ELR (cell line): ENCODE results near the gene P4HB.

Source experiments
- DNase-seq: peaks from one replicate; pipeline ENCODE4 v3.0.0-alpha.2; 2015; ENCODE audit warnings: low read depth

The P4HB gene

DNA sequence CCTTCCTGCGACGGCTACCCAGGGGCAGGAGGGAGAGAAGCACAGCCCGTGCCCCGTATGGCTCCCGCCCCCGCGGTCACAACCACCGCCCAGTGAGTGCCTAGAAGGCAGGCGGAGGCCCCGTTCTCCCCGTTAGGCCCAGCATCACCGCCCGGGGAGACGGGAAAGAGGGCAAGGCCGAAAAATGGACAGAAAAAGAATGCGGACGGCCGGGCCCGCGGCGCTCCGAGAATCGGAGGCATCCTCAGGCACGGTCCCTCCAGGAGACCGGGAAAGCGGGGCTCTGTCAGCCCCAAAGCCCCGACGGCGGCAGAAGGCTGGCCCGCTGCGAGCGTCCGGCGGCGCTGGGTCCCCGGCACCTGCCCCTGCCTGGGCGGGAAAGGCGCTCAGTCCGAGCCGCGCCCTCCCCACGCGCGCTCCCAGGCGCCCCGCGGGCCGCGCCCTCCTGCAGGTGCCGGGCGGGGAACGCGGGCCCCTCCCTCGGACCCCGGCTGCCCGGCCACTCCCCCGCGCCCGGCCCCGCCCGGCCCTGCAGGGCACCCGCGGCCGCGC, 27.7 kb downstream of the P4HB start:
- peak; percentile 56 for DNase-seq

DNA sequence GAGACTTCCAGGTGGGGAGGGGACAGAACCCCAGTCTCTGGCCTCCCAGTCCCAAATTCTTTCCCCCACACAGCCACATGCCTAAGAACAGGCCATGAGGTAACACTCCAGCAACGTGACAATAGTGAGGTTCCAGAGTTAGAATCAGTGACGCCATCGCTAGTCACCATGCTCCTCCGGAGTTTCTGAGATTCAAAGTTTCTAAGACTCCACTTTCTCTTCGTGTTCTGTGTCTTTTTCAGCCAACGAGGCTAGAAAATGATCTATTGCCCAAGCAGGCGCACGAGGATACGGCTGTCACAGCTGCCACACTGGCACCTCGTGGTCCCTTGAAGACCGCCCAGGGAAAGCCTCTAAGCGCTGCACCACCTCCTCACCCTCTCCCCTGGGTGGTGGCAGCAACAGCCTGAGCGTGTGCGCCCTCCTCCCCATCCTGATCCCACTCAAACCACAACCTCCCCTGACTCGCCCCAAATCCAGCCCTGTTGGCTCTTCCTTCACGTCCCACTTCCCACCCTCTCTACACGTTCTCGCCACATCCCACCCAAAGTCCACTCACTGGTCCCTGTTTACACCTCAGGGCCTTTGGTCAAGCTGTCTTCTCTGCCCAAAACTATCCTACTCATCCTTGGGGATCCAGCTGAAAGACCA, 28.3 kb downstream of the P4HB start:
- peak; percentile 86 for DNase-seq

DNA sequence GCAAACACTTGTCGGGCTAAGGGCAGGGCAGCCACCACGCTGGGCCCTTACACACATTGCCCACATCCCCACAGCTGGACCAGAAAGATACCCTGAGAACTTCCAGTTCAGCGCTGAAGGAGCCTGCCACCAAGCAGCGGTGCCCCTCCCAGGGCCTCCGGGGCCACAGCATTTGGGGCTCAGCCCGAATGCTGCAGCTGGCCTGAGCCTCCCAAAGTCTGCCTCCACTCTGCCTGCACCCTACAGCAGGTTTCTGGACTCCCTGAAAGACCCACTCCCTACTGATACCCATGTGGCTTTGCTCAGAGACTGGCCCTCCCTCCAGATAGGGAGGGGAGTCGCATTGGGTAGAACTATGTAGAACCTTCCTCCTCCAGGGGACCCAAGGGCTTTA, 28.8 kb downstream of the P4HB start:
- no peak for DNase-seq

DNA sequence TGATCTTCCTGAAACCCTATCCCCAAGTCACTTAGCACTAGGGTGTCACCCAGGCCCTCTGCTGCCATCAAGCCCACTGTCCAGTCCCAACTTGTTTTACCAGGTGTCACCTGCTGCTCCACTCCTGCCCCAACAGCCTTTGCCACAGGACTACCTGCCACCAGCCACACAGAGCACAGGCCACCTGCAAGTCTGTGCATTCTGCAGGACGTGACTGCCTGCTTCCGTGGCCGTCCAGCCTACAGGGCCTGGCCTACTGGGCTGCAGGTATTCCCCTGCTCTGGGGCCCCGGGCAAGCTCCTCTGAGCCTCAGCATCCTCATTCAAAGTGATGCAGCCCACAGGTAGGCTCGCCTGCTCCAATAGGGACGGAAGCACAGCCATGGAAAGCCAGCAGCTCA, 30.5 kb downstream of the P4HB start:
- no peak for DNase-seq

DNA sequence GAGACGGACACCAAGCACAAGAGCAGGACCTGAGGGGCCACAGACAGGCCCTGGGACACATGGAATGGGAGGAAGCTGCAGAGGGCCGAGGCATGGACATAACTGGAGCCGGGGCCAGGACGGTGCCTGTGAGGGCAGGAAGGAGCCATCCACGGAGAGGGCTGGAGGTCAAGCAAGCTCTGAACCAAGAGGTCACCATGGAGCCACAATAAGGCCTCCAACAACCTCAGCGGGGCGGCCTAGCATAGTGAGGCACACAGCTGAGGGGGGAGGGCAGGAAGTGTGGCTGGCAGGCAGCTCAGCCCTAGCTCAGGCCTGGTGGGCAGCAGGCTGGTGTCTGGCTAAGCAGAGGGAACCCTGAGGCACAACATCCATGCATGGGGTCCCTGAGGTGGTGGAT, 31.7 kb downstream of the P4HB start:
- DNase-seq: no peak

DNA sequence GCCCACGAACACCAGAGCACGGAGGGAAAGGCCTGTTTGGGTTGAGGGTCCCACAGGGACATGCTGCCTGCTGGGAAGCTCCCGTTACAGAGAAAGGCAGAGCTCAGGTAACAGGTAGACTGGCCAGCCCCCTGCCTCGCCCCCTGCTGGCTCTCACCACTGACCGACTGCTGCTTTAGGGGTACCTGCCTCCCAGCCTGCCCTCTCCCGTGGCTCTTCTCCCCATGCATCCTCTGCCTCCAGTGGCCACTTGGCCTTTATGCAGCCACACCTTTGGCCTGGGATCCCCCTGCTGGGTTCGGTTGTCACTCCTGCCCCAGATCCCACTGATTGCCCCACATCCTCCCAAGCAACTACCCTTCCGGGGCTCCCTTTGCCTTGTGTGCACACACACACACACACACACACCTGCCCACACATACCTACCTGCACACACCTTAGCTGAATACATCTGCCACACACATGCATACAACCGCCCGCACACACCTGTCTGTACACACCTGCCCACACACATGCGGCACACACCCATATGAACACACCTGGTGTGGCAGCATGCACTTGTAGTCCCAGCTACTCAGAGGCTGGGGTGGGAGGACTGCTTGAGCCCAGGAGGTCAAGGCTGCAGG, 34.4 kb downstream of the P4HB start:
- DNase-seq: no peak

DNA sequence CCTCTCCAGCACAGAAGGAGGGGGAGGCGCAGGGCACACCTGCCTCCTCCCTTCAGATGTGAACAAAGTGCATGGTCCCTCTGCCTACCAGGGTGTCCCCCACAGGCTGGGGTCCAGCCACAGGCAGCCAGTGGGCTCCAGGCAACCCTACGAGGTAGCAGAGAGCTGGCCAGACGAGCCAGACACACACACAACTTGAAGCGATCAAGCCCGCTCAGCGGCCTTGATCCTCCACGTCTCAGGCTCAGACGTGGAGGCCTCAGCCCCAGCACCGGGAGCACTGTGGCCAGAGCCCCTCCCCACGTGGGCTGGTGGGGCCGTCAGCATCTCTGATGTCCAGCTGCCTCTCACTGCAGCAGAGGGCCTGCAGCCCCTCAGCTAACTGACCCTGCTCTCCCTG, 35.7 kb downstream of the P4HB start:
- DNase-seq: no peak

DNA sequence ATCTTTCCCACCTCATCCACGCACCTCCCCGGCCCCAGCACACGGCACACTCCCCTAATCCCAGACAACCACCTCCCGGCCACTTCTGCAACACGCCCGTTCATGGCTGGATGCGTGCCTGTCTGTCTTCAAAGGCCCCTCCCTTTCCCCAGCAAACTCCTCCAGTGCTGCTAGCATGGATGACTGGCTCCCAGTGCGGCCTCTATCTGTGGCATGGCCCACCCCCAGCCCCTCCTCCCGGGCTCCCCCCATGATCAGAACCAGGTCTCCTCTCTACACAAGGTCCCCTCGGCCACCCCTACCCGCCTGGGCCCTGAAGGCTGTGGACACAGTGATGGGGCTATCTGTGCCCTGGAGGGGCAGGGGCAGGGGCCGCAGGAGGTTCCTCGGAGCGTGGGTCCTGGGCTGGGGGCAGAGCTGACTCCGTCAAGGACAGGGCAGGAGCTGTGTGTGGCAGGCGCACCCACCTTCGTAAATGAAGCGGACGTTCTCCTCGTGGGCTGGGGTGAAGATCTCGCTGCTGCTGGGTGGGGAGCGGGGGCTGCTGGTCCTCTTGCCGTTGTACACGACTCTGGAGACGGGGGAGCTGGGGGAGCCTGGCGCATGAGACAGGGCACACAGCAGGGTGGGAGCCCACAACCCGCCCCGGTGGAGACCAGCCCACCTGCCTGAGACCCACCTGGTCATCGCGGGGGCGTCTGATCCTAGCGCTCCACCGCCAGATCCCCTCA, 36.4 kb downstream of the P4HB start:
- DNase-seq: no peak

DNA sequence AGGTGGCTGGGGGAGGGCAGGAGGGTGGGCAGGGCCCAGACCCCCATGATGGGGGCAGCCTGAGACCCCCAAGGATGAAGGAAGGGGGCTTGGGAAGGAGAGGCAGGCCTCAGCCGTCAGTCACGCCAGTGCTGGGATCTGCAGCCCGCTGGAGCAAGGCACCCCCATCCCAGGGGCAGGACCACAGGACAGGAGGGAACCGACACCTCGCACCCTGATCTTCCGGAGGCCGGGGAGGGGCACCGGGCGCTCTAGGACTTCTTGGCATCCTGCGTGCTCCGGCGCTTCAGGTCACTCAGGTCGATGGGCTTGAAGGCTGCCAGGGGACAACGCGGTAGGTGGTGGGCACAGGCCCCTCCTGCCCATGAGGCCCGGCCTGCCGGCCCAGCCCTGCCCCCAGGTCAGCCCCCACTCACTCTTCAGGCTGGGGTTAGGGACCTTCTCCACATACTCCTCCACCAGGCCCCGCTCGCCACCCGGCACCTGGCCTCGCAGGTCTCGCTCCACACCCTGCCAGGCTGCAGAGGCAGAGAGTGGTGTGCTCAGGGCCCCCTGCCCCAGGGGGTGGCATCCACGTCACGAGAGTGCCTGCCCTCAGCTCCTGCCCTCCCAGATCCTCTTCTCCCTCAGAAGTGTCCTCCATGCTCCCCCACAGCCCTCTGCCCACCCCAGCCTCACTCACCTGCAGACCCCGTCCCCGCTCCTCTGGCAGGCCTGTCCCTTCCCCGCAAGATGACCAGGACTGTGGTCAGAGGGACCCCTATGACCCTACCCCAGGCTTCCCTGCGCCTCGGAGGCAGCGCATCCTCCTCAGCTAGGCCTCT, 37.1 kb downstream of the P4HB start:
- no peak for DNase-seq

DNA sequence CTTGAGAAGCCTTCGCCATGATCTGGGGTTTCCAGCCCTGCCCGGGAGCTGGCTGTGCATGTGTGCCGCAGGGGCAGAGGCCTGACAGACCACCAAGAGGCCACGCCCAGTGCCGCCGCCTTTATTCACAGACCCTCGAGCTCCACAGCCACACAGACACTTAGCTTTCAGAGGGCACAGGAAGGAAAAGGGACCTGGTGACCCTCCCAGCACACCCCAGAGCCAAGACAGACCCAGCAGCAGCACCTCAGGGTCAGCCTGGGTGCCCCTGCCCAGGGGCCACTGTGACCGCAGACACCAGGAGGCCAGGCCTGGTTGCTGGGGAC, 38.1 kb downstream of the P4HB start:
- no peak for DNase-seq

DNA sequence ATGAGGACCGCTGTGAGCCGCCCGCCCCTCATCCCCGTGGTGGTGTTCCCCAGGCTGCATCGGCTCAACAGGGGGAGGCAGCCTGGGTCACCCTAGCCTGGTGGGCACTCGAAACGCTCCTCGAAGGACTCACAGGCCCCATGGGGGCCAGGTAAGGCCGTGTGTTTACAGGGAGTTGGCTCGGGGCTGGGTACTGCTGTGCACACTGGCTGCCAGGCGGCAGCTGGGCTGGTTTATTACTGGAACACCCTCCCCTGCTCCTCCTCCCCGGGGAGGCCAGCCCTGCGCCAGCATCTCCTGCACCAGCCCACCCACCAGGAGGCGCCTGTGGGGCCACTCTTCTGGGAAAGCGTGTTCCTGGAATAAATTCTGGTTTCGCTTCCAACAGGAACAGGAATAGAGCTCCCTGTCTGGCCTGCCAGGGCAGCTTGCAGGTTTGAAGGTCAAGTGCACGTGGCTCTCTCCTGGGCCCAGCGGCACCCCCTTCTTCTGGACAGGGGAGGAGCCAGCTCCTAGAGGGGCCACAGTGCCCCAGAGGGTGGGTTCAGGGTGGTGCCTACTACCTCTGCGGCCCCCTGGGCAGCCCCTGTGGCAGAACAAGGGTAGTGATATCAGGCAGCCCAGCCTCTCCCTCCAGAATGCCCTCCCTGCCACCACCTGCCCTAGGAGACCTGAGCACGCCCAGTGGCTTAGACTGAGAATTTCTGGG, 38.6 kb downstream of the P4HB start:
- peak; percentile 68 for DNase-seq

DNA sequence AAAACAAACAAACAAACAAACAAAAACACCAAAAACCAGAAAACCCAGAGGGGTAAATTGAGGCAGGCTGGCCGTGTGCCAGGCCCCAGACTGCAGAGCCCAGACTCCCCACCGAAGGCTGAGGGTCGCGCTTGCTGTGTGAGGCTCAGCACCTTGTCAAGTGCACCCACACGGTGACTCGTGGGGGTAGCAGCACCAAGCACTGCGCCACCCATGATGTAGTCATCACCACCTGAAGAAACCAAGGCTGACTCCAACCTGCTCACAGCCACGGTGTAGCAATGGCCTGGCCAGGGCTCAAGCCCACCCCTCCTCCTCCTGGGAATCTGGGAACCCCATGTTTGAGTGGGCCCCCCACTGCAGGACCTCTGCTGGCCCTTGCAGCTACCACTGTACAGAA, 39.2 kb downstream of the P4HB start:
- DNase-seq: no peak

DNA sequence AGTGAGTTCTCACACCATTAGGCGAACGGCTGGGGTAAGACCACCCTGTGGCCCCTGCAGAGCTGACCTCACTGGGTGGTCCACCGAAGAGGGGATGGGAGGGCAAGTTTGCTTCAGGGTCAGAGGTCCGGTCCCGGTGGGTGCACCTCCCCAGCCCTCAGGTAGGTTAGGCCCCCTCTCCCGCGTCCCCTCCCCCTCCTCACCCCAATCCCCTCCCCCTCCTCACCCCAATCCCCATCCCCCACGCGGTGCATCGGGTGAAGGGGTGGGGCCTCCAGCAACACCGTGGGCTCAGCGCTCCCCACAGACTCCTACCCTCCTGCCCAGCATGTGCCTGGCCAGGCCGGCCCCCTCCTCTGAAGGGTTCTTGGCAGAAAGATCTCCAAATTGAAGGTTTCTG, 40.6 kb downstream of the P4HB start:
- DNase-seq: no peak

DNA sequence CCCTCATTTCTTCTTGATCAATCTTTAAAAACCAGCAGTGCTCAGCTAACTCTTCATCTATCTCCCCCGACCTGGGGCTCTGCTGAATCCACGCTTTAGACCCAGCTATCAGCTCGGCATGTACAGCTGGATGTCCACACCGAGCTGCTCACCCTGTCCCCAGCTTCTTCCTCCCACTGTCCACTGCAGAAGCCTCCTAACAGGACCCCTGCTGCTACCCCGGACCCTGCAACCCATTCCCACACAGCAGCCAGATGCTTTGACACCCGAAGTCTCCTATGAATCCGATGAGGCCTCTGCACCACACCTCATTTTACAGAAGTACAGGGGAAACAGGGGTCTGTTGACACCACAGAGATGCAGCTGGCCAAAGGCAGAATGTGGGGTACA, 42.6 kb downstream of the P4HB start:
- DNase-seq: no peak

DNA sequence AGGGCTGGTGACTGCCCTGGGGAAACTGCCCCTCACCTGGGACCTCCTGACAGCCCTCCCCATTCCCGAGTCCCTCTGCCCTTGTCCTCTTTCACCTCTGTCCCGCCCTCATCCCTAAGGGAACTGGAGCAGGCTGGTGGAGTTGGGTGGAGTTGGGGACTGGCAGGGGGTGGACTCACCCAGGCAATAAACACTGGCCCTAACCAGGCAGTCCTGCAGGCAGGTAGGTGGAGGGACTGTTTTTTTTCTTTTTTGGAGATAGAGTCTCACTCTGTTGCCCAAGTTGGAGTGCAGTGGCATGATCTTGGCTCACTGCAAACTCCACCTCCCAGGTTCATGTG, 44.7 kb downstream of the P4HB start:
- DNase-seq: no peak

DNA sequence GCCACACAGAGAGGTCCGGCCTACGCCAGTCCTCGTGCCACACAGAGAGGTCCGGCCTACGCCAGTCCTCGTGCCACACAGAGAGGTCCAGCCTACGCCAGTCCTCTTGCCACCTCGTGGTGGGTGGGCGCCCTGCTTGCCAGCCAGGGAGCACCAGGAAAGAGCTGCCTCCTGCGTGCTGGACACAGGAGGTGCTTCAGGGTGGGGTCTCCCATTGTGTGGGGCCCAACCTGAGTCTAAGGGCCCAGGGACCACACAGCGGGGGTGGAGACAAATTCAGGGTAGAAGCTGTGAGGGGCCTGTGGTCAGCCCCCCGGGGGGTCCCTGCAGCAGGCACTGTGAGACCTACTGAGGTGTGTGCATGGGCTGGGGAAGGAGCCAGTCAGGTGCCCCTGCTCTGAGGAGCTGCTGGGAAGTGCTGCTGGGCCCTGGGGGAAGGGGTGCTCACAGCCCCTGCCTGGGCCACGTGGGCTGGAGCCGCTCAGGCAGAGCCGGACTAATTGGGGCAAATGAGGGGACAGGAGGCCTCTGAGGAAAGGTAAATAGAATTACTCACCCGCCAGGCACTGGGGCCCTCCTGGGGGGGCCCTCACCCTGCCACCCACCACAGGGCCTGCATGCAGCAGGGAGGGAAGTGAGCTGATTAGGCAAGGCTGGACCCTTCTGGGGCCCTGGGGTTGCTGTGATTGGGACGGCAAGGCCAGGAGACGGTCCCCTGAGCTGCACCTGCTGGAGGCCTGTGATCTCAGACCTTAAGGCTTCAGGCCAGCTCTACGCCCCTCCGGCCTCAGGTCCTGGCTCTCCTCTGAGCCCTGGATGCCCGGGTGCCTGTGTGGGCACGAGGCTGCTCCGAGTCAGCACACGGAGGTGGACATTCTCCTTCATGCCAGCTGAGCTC, 45.3 kb downstream of the P4HB start:
- no peak for DNase-seq

DNA sequence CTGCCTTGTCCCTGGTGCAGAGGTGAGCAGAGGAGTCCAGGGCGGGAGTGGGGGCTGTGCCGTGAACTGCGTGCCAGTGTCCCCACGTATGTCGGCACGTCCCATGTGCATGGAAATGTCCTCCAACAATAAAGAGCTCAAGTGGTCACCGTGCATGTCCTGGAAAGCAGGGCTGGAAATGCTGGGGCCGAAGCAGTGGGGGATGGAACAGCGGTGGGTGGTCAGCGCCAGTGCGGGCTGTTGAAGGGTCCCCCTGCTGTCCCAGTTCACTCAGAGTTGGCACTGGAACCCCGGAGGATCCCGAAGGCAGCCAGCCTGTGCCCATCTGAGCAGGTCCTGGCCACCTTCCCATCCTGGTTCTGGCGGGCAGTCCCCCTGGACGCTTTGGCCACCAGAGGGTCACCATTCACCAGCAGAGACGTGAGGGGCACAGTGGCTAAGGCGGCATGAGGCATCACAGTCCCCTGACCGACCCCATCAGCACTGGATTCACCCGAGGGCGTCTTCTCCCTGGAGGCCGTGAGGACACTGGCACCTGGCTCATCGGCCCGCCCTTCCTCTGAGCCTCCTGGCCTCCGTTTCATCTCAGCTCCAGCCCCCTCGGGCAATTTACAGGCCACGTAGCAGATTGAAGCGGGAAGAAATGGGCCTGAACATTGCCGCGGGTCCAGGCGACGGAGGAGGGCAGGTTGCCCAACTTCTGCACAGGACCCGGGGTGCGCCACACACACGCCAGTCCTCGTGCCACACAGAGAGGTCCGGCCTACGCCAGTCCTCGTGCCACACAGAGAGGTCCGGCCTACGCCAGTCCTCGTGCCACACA, 46.3 kb downstream of the P4HB start:
- DNase-seq: no peak

DNA sequence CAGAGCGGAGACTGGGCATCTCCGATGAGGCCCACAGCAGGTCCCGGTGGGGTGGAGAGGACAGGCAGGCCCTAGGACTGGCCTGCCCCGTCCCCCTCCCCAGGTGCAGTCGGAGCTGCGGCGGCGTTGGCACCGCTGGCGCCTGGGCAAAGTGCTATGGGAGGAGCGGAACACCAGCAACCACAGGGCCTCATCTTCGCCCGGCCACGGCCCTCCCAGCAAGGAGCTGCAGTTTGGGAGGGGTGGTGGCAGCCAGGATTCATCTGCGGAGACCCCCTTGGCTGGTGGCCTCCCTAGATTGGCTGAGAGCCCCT, 47.0 kb downstream of the P4HB start:
- DNase-seq: no peak

DNA sequence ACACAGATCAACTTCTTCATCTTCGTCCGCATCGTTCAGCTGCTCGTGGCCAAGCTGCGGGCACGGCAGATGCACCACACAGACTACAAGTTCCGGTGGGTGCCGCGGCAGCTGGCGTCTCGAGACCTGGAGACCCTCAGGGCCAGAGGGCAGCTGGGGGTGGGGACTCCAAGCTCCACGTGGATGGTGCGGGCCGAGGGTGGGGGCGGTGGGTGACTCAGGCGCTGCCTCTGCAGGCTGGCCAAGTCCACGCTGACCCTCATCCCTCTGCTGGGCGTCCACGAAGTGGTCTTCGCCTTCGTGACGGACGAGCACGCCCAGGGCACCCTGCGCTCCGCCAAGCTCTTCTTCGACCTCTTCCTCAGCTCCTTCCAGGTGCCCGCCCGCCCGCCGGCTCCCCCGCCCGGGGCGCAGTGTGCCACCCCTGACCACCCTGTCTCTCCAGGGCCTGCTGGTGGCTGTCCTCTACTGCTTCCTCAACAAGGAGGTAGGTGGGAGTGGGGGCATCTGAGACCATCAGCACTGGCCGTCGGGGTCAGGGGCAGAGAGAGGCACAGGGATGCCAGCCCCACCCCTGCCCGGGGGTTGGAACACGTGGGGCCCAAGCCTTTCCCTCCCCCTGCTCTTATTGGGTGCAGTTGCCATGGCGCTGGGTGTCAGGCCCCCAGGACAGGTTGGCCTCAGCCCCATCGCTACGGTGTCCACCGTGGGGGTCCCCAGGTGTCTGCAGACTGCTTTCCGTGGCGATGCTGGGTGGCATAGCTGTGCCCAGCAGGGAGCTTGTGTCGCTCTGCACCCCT, 47.6 kb downstream of the P4HB start:
- no peak for DNase-seq
